ENCODE measurements around the gene DGKG.

DGKG gene

GRCh38 chr3:186167646-186168395 is 194.2 kb downstream of the DGKG start:
- DNase-seq, result no peak

- DNase-seq, result no peak
These were observed 195.3 kb downstream of the DGKG start for GRCh38 chr3:186166491-186167288.

- DNase-seq, result no peak
These were observed 196.0 kb downstream of the DGKG start for GRCh38 chr3:186166036-186166435.

- no peak for DNase-seq
These were observed 196.7 kb downstream of the DGKG start for GRCh38 chr3:186165331-186165730.

- no peak for DNase-seq
These were observed 197.3 kb downstream of the DGKG start for GRCh38 chr3:186164696-186165095.

GRCh38 chr3:186162221-186162620 is 199.8 kb downstream of the DGKG start:
- DNase-seq, result no peak

- DNase-seq, result no peak
These were observed 201.3 kb downstream of the DGKG start for GRCh38 chr3:186160691-186161243.

- DNase-seq, result no peak
These were observed 207.4 kb downstream of the DGKG start for GRCh38 chr3:186154641-186155040.

GRCh38 chr3:186152889-186153292 is 209.1 kb downstream of the DGKG start:
- DNase-seq, result no peak

GRCh38 chr3:186152361-186152798 is 209.7 kb downstream of the DGKG start:
- DNase-seq, result no peak

- DNase-seq, result no peak
These were observed 210.7 kb downstream of the DGKG start for GRCh38 chr3:186151077-186151971.

GRCh38 chr3:186150041-186150830 is 211.8 kb downstream of the DGKG start:
- DNase-seq, result no peak

- DNase-seq, result no peak
These were observed 212.6 kb downstream of the DGKG start for GRCh38 chr3:186149319-186149960.

- DNase-seq, result no peak
These were observed 217.8 kb downstream of the DGKG start for GRCh38 chr3:186144257-186144656.

- DNase-seq, result no peak
These were observed 218.8 kb downstream of the DGKG start for GRCh38 chr3:186143250-186143649.

GRCh38 chr3:186142393-186142932 is 219.6 kb downstream of the DGKG start:
- DNase-seq, result no peak

GRCh38 chr3:186141790-186142189 is 220.2 kb downstream of the DGKG start:
- no peak for DNase-seq

GRCh38 chr3:186138272-186138981 is 223.6 kb downstream of the DGKG start:
- no peak for DNase-seq

GRCh38 chr3:186137051-186137685 is 224.9 kb downstream of the DGKG start:
- no peak for DNase-seq

- no peak for DNase-seq
These were observed 228.1 kb downstream of the DGKG start for GRCh38 chr3:186133980-186134379.
